HEK293 (cell line): ENCODE measurements around the gene HSPH1.

ENCODE experiments used
- CTCF ChIA-PET: fragments of 350-600 bp; formaldehyde crosslinking; extraction: SDS; loops from one replicate; lab custom pipeline; 2021; ENCODE audit warnings: antibody characterized with exemption; lab: Yijun Ruan, JAX
- POLR2A ChIA-PET: fragments of 300-600 bp; formaldehyde crosslinking; extraction: SDS; loops from one replicate; lab custom pipeline; 2020; ENCODE audit warnings: antibody characterized with exemption, inconsistent platforms; lab: Yijun Ruan, JAX
- H3K27ac ChIP-seq: fragments of 200-500 bp; sonication (Bioruptor generic); 2 replicates; pipeline ENCODE4 v1.5.1; 2014; ENCODE audit warnings: low read depth, low read length, control low read depth, inconsistent platforms; ENCODE audit errors: extremely low read depth
- H3K36me3 ChIP-seq, 2 experiments: fragments of 200-500 bp in 1 of 2; sonication (Bioruptor generic) in 1 of 2; 1 replicate in 1 of 2; 2 replicates in 1 of 2; pipeline ENCODE4 v1.5.1; 2014 to 2017; ENCODE audit warnings: inconsistent platforms in 2 of 2, low read length in 2 of 2; ENCODE audit not compliant: control insufficient read depth in 2 of 2, insufficient read depth in 1 of 2
- H3K4me1 ChIP-seq: fragments of 200-500 bp; sonication (Bioruptor generic); 2 replicates; pipeline ENCODE4 v1.5.1; 2014; ENCODE audit warnings: mild to moderate bottlenecking, low read length, inconsistent platforms; ENCODE audit not compliant: control insufficient read depth, insufficient read depth
- H3K4me3 ChIP-seq: 2 replicates; pipeline ENCODE4 v1.5.1; 2011; ENCODE audit warnings: low read depth, mild to moderate bottlenecking, control low read depth, low read length, moderate library complexity
- H3K9me3 ChIP-seq: fragments of 200-500 bp; sonication (Bioruptor generic); 2 replicates; pipeline ENCODE4 v1.5.1; 2014; ENCODE audit warnings: low read depth, low read length, inconsistent platforms; ENCODE audit not compliant: control insufficient read depth, insufficient read depth
- BCL6B ChIP-seq: fragments of 450-650 bp; formaldehyde crosslinking; IDR thresholded peaks from 2 replicates; pipeline ENCODE4 v1.5.1; 2017; ENCODE audit warnings: missing biosample characterization, missing genetic modification characterization
- FEZF1 ChIP-seq: fragments of 450-650 bp; formaldehyde crosslinking; IDR thresholded peaks from 2 replicates; pipeline ENCODE4 v1.5.1; 2016; ENCODE audit warnings: missing biosample characterization, missing genetic modification characterization
- GFI1B ChIP-seq: fragments of 450-650 bp; formaldehyde crosslinking; IDR thresholded peaks from 2 replicates; pipeline ENCODE4 v1.5.1; 2016; ENCODE audit warnings: missing biosample characterization, missing genetic modification characterization
- KLF10 ChIP-seq: fragments of 450-650 bp; IDR thresholded peaks from 2 replicates; pipeline ENCODE4 v1.5.1; 2018; ENCODE audit warnings: missing biosample characterization, mild to moderate bottlenecking, missing genetic modification characterization
- KLF9 ChIP-seq: fragments of 450-650 bp; formaldehyde crosslinking; IDR thresholded peaks from 2 replicates; pipeline ENCODE4 v1.5.1; 2016; ENCODE audit warnings: missing biosample characterization, missing genetic modification characterization, low read depth
- SCRT2 ChIP-seq: fragments of 450-650 bp; formaldehyde crosslinking; IDR thresholded peaks from 2 replicates; pipeline ENCODE4 v1.5.1; 2016; ENCODE audit warnings: missing biosample characterization, missing genetic modification characterization
- TSHZ1 ChIP-seq: fragments of 450-650 bp; formaldehyde crosslinking; IDR thresholded peaks from 2 replicates; pipeline ENCODE4 v1.5.1; 2016; ENCODE audit warnings: missing biosample characterization, missing genetic modification characterization, borderline replicate concordance
- YY2 ChIP-seq: fragments of 450-650 bp; formaldehyde crosslinking; IDR thresholded peaks from 2 replicates; pipeline ENCODE4 v1.5.1; 2016; ENCODE audit warnings: missing biosample characterization, missing genetic modification characterization
- ZBTB1 ChIP-seq: fragments of 450-650 bp; formaldehyde crosslinking; IDR thresholded peaks from 2 replicates; pipeline ENCODE4 v1.5.1; 2016; ENCODE audit warnings: missing biosample characterization, missing genetic modification characterization
- ZFP37 ChIP-seq: fragments of 450-650 bp; formaldehyde crosslinking; IDR thresholded peaks from 2 replicates; pipeline ENCODE4 v1.5.1; 2016; ENCODE audit warnings: missing biosample characterization, missing genetic modification characterization
- ZNF10 ChIP-seq: fragments of 450-650 bp; formaldehyde crosslinking; IDR thresholded peaks from 2 replicates; pipeline ENCODE4 v1.5.1; 2017; ENCODE audit warnings: missing biosample characterization, missing genetic modification characterization
- ZNF16 ChIP-seq: fragments of 450-650 bp; formaldehyde crosslinking; IDR thresholded peaks from 2 replicates; pipeline ENCODE4 v1.5.1; 2016; ENCODE audit warnings: low read depth, missing biosample characterization, missing genetic modification characterization
- ZNF202 ChIP-seq: fragments of 450-650 bp; formaldehyde crosslinking; IDR thresholded peaks from 2 replicates; pipeline ENCODE4 v1.5.1; 2016; ENCODE audit warnings: missing biosample characterization, missing genetic modification characterization, borderline replicate concordance
- ZNF513 ChIP-seq: fragments of 450-650 bp; IDR thresholded peaks from 2 replicates; pipeline ENCODE4 v1.5.1; 2018; ENCODE audit warnings: missing biosample characterization, missing genetic modification characterization
- ZNF558 ChIP-seq: fragments of 450-650 bp; formaldehyde crosslinking; IDR thresholded peaks from 2 replicates; pipeline ENCODE4 v1.5.1; 2016; ENCODE audit warnings: missing biosample characterization, missing genetic modification characterization
- ZNF561 ChIP-seq: fragments of 450-650 bp; IDR thresholded peaks from 2 replicates; pipeline ENCODE4 v1.5.1; 2018; ENCODE audit warnings: missing biosample characterization, missing genetic modification characterization, borderline replicate concordance
- ZNF776 ChIP-seq: fragments of 450-650 bp; formaldehyde crosslinking; IDR thresholded peaks from 2 replicates; pipeline ENCODE4 v1.5.0; 2017; ENCODE audit warnings: missing biosample characterization, missing genetic modification characterization, borderline replicate concordance
- ZSCAN18 ChIP-seq: fragments of 450-650 bp; formaldehyde crosslinking; IDR thresholded peaks from 2 replicates; pipeline ENCODE4 v1.5.1; 2016; ENCODE audit warnings: missing biosample characterization, missing genetic modification characterization
- ZXDB ChIP-seq: fragments of 450-650 bp; formaldehyde crosslinking; IDR thresholded peaks from 2 replicates; pipeline ENCODE4 v1.5.1; 2016; ENCODE audit warnings: missing biosample characterization, missing genetic modification characterization

Gene HSPH1

GRCh38 chr13:31168736-31169135 is 7.0 kb upstream of the HSPH1 start:
- H3K36me3 ChIP-seq: no peaks in the 10 kb centered on the region
- ChIA-PET POLR2A (no interaction called here), CTCF (interaction anchor here (0.6 kb wide), 1 partner anchor 257 kb away, joined by 3 read pairs; no protein-coding TSS in a partner anchor)
- H3K9me3 ChIP-seq: no peaks in the 10 kb centered on the region
- H3K4me3 ChIP-seq: no peak overlapping the region
- H3K27ac ChIP-seq: no peak overlapping the region
- H3K4me1 ChIP-seq: no peaks in the 10 kb centered on the region
- TF ChIP-seq ZNF202 (tag by site-specific recombination): no peak
- TF ChIP-seq ZNF16: no peak
- TF ChIP-seq ZNF513: no peak
- no peak for TF ChIP-seq SCRT2 (tag by site-specific recombination)
- no peak for TF ChIP-seq KLF10
- TF ChIP-seq FEZF1: no peak
- no peak for TF ChIP-seq YY2 (tag by site-specific recombination)
- TF ChIP-seq GFI1B (tag by site-specific recombination): no peak
- TF ChIP-seq BCL6B (tag by site-specific recombination): no peak
- no peak for TF ChIP-seq ZNF776 (tag by site-specific recombination)
- no peak for TF ChIP-seq ZNF10 (tag by site-specific recombination)
- no peak for TF ChIP-seq ZFP37 (tag by site-specific recombination)
- TF ChIP-seq ZSCAN18 (tag by site-specific recombination): no peak
- TF ChIP-seq ZBTB1 (tag by site-specific recombination): no peak
- no peak for TF ChIP-seq KLF9 (tag by site-specific recombination)
- TF ChIP-seq ZNF561 (tag by site-specific recombination): no peak
- TF ChIP-seq ZNF558 (tag by site-specific recombination): no peak
- TF ChIP-seq TSHZ1 (tag by site-specific recombination): no peak

GRCh38 chr13:31168166-31168565 is 6.5 kb upstream of the HSPH1 start:
- no peak for TF ChIP-seq ZXDB
- TF ChIP-seq, all 188 proteins: peak for 0
- H3K4me3 ChIP-seq: no peak overlapping the region

More at GRCh38 chr13:31168166-31168565, 6.5 kb upstream of the HSPH1 start:
- Histone ChIP-seq H3K9me3 (no peaks in the 10 kb centered on the region), H3K36me3 (no peaks in the 10 kb centered on the region), H3K4me1 (no peaks in the 10 kb centered on the region), H3K27ac (no peak overlapping the region)
- CTCF ChIA-PET: no interaction called here
- POLR2A ChIA-PET: no interaction called here
